Upper lobe of right lung (tissue), 1 donor: ENCODE data around the gene FRMD4A. TPM values are rescaled to one million over a fixed set of nuclear protein-coding genes. Genes with fewer than 3 reads are reported as not detected.
A peak's percentile ranks its signal among the peaks of the same experiment; 100 is the strongest.

Experiments
- ATAC-seq: fragments of 200-7000 bp; cut with Tn5 transposase; one replicate; pipeline ENCODE4 v1.9.1; 2020; ENCODE audit warnings: mild to moderate bottlenecking, moderate library complexity
- DNase-seq: peaks from one replicate; pipeline ENCODE4 v3.0.0-alpha.2; 2020
- H3K27ac ChIP-seq: fragments of 200-600 bp; one replicate; pipeline ENCODE4 v1.8.0; 2022
- H3K27me3 ChIP-seq: fragments of 200-600 bp; one replicate; pipeline ENCODE4 v1.8.0; 2022; ENCODE audit warnings: mild to moderate bottlenecking
- H3K36me3 ChIP-seq: fragments of 200-600 bp; one replicate; pipeline ENCODE4 v1.8.0; 2022
- H3K4me1 ChIP-seq: fragments of 200-600 bp; one replicate; pipeline ENCODE4 v1.8.0; 2022
- H3K4me3 ChIP-seq: fragments of 200-600 bp; one replicate; pipeline ENCODE4 v1.8.0; 2022; ENCODE audit warnings: mild to moderate bottlenecking
- H3K9me3 ChIP-seq: fragments of 200-600 bp; one replicate; pipeline ENCODE4 v1.8.0; 2022
- CTCF ChIP-seq: fragments of 200-600 bp; IDR thresholded peaks from one replicate; pipeline ENCODE4 v1.8.0; 2022; ENCODE audit warnings: antibody characterized with exemption
- intact Hi-C: fragments of 100-400 bp; cut with DNase I; formaldehyde crosslinking; loops from one replicate; pipeline ENCODE4 v1.11.0; 2022
- total RNA-seq: library from RNA; stranded (reverse); fragmentation: NEBNext Ultra II Directional; extraction: Animal tissue kit (Norgen Biotek cat#: 25700); gene quantifications from one replicate; pipeline ENCODE4 v1.2.1, GENCODE V29; 2021
- donor health status: DM: no; HTN: yes; CAD: no; lungs with severe emphysema.

FRMD4A gene
- total RNA-seq, 1 donor from 2014 or later: 38.3 TPM

- DNase-seq: no peak
- Histone ChIP-seq H3K4me1 (no peaks in the 10 kb centered on the region), H3K36me3 (peaks cover 18% of the 10 kb centered on the region), H3K27ac (peak overlapping the region; percentile 52), H3K9me3 (no peaks in the 10 kb centered on the region), H3K4me3 (no peak overlapping the region), H3K27me3 (no peaks in the 10 kb centered on the region)
- intact Hi-C loops: no loop called here
- TF ChIP-seq CTCF: no peak
- peak; percentile 41 for ATAC-seq
Observed at GRCh38 chr10:13632884-13633440, 697.8 kb downstream of the FRMD4A start.

- peak overlapping the region; percentile 52 for H3K27ac ChIP-seq
- H3K9me3 ChIP-seq: no peaks in the 10 kb centered on the region
- no peak for TF ChIP-seq CTCF
- H3K36me3 ChIP-seq: peaks cover 22% of the 10 kb centered on the region
- no peak for DNase-seq
- H3K4me3 ChIP-seq: no peak overlapping the region
- no peaks in the 10 kb centered on the region for H3K4me1 ChIP-seq
- H3K27me3 ChIP-seq: no peaks in the 10 kb centered on the region
- intact Hi-C loops: no loop called here
- ATAC-seq: peak; percentile 52
Observed at GRCh38 chr10:13632440-13632839, 698.3 kb downstream of the FRMD4A start.

- DNase-seq (no peak), ATAC-seq (peak; percentile 55)
- intact Hi-C loops: no loop called here
- Histone ChIP-seq H3K9me3 (no peaks in the 10 kb centered on the region), H3K27me3 (no peaks in the 10 kb centered on the region), H3K27ac (no peak overlapping the region), H3K4me3 (no peak overlapping the region), H3K36me3 (peaks cover 22% of the 10 kb centered on the region), H3K4me1 (no peaks in the 10 kb centered on the region)
- TF ChIP-seq CTCF: no peak
Observed at GRCh38 chr10:13631594-13631993, 699.1 kb downstream of the FRMD4A start.

GRCh38 chr10:13630231-13630630 lies 700.5 kb downstream of the FRMD4A start:
- no peak overlapping the region for H3K4me3 ChIP-seq
- DNase-seq: no peak
- intact Hi-C loops: no loop called here

GRCh38 chr10:13629116-13629515 lies 701.6 kb downstream of the FRMD4A start:
- no peak overlapping the region for H3K27ac ChIP-seq
- H3K36me3 ChIP-seq: peaks cover 30% of the 10 kb centered on the region
- H3K27me3 ChIP-seq: no peaks in the 10 kb centered on the region
- DNase-seq (no peak), ATAC-seq (no peak)
- no peak overlapping the region for H3K4me3 ChIP-seq
- no peaks in the 10 kb centered on the region for H3K4me1 ChIP-seq
- TF ChIP-seq CTCF: no peak
- intact Hi-C loops: no loop called here
- no peaks in the 10 kb centered on the region for H3K9me3 ChIP-seq

More at GRCh38 chr10:13630231-13630630, 700.5 kb downstream of the FRMD4A start:
- Histone ChIP-seq H3K36me3 (peaks cover 22% of the 10 kb centered on the region), H3K27ac (no peak overlapping the region), H3K9me3 (no peaks in the 10 kb centered on the region), H3K4me1 (no peaks in the 10 kb centered on the region), H3K27me3 (no peaks in the 10 kb centered on the region)
- no peak for ATAC-seq
- no peak for TF ChIP-seq CTCF

- ATAC-seq (no peak), DNase-seq (no peak)
- no peaks in the 10 kb centered on the region for H3K9me3 ChIP-seq
- H3K27ac ChIP-seq: no peak overlapping the region
- intact Hi-C loops: no loop called here
- no peaks in the 10 kb centered on the region for H3K27me3 ChIP-seq
- peaks cover 34% of the 10 kb centered on the region for H3K36me3 ChIP-seq
- no peaks in the 10 kb centered on the region for H3K4me1 ChIP-seq
- H3K4me3 ChIP-seq: no peak overlapping the region
- no peak for TF ChIP-seq CTCF
Observed at GRCh38 chr10:13628661-13629060, 702.1 kb downstream of the FRMD4A start.
